ENCODE results near the gene NFATC2. TPM values are rescaled to one million over a fixed set of nuclear protein-coding genes. Genes with fewer than 3 reads are reported as not detected.
A peak's percentile ranks its signal among the peaks of the same experiment; 100 is the strongest.

NFATC2 gene
- total and polyA plus RNA-seq, 2 of the 4 experiments (the other 2 are of a cell fraction): 0.18 to 0.38 TPM

DNA sequence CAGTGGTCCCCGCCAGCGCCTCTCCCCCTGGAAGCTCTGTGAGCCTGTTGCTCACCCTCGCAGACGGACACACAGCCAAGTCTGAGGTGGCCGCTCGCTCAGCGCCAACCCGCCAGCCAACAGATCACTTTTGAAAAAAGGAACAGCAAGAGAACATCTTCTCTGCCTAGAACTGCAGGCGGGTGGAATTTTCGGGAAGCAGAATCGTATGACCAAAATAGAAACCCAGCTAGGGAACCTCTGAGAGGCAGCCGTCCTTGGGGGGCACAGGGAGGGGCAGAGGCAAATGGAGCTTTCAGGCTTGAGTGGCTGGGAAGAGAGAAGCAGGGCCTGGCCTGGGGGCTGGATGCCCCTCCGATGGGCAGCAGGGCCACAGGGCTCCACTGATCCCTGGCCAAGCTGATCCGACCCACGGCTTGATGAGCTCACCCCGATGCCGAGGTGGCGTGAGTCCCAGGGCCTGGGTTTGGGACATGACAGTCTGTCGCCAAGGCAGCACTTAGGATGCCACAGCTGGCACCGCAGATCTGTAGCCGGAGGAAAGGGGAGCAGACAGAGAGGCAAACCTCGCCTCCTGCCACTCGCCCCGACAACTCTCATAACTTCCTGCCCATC, 9.8 kb downstream of the NFATC2 start:
- no peak overlapping the region for H3K9ac ChIP-seq (ENCODE audit: low read depth, low read length)
- H2AFZ ChIP-seq (replicated peaks; ENCODE audit: low read length, poor library complexity): peak overlapping the region; percentile 61

More for the DNA sequence above, 9.8 kb downstream of the NFATC2 start:
- peak overlapping the region; percentile 96 for H2BK120ac ChIP-seq (ENCODE audit: low read depth, low read length)
- intact Hi-C loops (cut with micrococcal nuclease) (loop anchor here (1.0 kb wide), 1 partner anchor 30 kb away; no protein-coding TSS in a partner anchor), in situ Hi-C loops (cut with MboI; ENCODE audit: low sequenced_read_pairs) (no loop called here), dilution Hi-C loops (cut with HindIII; ENCODE audit: low sequenced_read_pairs, unreplicated experiment) (no loop called here)
- H2BK15ac ChIP-seq (ENCODE audit: low read depth, low read length): peak overlapping the region; percentile 35; the same call in 2 of the 3 replicates
- H4K5ac ChIP-seq (ENCODE audit: low read depth, low read length): peak overlapping the region; percentile 34; the same call in 1 of the 2 replicates
- no TSS peak for BruUV-seq (replicated peaks)
- H2AK9ac ChIP-seq (replicated peaks; ENCODE audit: low read depth, low read length, poor library complexity): peak overlapping the region; percentile 48
- TF ChIP-seq BHLHE40 (IDR thresholded peaks at IDR 0.05; ENCODE audit: low read depth, low read length) (no peak), CEBPB (IDR thresholded peaks at IDR 0.05; ENCODE audit: low read depth, low read length) (no peak), SMC3 (IDR thresholded peaks at IDR 0.05; ENCODE audit: low read depth, low read length) (no peak), RCOR1 (IDR thresholded peaks at IDR 0.05; ENCODE audit: insufficient replicate concordance, low read length) (no peak), NFE2L2 (IDR thresholded peaks at IDR 0.05; ENCODE audit: low read depth, low read length) (no peak), CHD1 (IDR thresholded peaks at IDR 0.05; ENCODE audit: low read depth, low read length) (no peak), RAD21 (IDR thresholded peaks at IDR 0.05; ENCODE audit: low read length) (no peak), MAFK (IDR thresholded peaks at IDR 0.05; ENCODE audit: low read depth, low read length) (no peak), RFX5 (IDR thresholded peaks at IDR 0.05; ENCODE audit: low read depth, low read length) (no peak), FOS (IDR thresholded peaks at IDR 0.05; ENCODE audit: low read depth, low read length) (no peak), MXI1 (IDR thresholded peaks at IDR 0.05; ENCODE audit: borderline replicate concordance, low read depth, low read length) (no peak)
- TF ChIP-seq, protein P1, sequence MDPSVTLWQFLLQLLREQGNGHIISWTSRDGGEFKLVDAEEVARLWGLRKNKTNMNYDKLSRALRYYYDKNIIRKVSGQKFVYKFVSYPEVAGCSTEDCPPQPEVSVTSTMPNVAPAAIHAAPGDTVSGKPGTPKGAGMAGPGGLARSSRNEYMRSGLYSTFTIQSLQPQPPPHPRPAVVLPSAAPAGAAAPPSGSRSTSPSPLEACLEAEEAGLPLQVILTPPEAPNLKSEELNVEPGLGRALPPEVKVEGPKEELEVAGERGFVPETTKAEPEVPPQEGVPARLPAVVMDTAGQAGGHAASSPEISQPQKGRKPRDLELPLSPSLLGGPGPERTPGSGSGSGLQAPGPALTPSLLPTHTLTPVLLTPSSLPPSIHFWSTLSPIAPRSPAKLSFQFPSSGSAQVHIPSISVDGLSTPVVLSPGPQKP (IDR thresholded peaks at IDR 0.05; ENCODE audit: borderline replicate concordance, low read depth, low read length): no peak
- TF ChIP-seq, protein P2, sequence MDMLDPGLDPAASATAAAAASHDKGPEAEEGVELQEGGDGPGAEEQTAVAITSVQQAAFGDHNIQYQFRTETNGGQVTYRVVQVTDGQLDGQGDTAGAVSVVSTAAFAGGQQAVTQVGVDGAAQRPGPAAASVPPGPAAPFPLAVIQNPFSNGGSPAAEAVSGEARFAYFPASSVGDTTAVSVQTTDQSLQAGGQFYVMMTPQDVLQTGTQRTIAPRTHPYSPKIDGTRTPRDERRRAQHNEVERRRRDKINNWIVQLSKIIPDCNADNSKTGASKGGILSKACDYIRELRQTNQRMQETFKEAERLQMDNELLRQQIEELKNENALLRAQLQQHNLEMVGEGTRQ (IDR thresholded peaks at IDR 0.05; ENCODE audit: low read depth, low read length): no peak
- H3K23ac ChIP-seq (ENCODE audit: low read depth, low read length): peak overlapping the region; percentile 43; the same call in 1 of the 2 replicates
- peaks cover 22% of the 10 kb centered on the region for H3K9me1 ChIP-seq (ENCODE audit: insufficient read depth, low read length)
- H3K4ac ChIP-seq (ENCODE audit: low read depth, low read length): peak overlapping the region; percentile 96
- H3K18ac ChIP-seq (ENCODE audit: low read depth, low read length): peak overlapping the region; percentile 24; the same call in 1 of the 2 replicates
- peaks cover 3% of the 10 kb centered on the region; the same call in 1 of the 2 replicates for H4K20me1 ChIP-seq (ENCODE audit: insufficient read depth, low read length)
- H3K36me3 ChIP-seq (ENCODE audit: control insufficient read depth, insufficient read depth, low read length): no peaks in the 10 kb centered on the region
- WGBS, 2 experiments (ENCODE audit: extremely low coverage in 2 of 2, insufficient read length in 1 of 2): 68% methylated on average over 10 of the region's 24 CpGs; no CpG with 5 or more reads in 1 of the 2 experiments
- peak overlapping the region; percentile 41 for H3K14ac ChIP-seq (replicated peaks; ENCODE audit: low read depth, low read length)
- peaks cover 0 to 21% of the 10 kb centered on the region in 2 experiments; a peak in 2 of 4 replicates for H3K79me1 ChIP-seq (ENCODE audit: low read depth in 1 of 2, low read length in 2 of 2)
- peaks cover 21% of the 10 kb centered on the region for H3K4me1 ChIP-seq (ENCODE audit: control insufficient read depth, insufficient read depth, low read length)
- no peak overlapping the region for H3K56ac ChIP-seq (ENCODE audit: extremely low read depth, insufficient read depth, low read length)
- no peak overlapping the region for H3K4me3 ChIP-seq (ENCODE audit: insufficient read depth, low read depth, low read length)
- peaks cover 3% of the 10 kb centered on the region; the same call in 1 of the 2 replicates for H3K9me3 ChIP-seq (ENCODE audit: control insufficient read depth, insufficient read depth, low read length)
- DNase-seq (peak; percentile 45), ATAC-seq (ENCODE audit: low read depth) (no peak)
- ChIA-PET CTCF (no interaction called here), POLR2A (ENCODE audit: unreplicated experiment) (no interaction called here)
- H2AK5ac ChIP-seq (ENCODE audit: low read depth, low read length): peak overlapping the region; percentile 46; the same call in 1 of the 2 replicates
- H2BK20ac ChIP-seq (ENCODE audit: low read depth, low read length): peak overlapping the region; percentile 94
- H4K8ac ChIP-seq (ENCODE audit: low read depth in 2 of 2, low read length in 2 of 2): peak overlapping the region; percentile 21 to 82; a peak in 2 of 4 replicates
- H3K4me2 ChIP-seq (ENCODE audit: low read depth, low read length): no peak overlapping the region; the same call in 1 of the 2 replicates
- H3K27me3 ChIP-seq (ENCODE audit: control insufficient read depth, insufficient read depth, low read length): no peaks in the 10 kb centered on the region
- H3K27ac ChIP-seq (ENCODE audit: insufficient read depth, low read length): peak overlapping the region; percentile 1; the same call in 1 of the 2 replicates
- H2BK5ac ChIP-seq (ENCODE audit: low read depth, low read length, poor library complexity, severe bottlenecking): peak overlapping the region; percentile 94
- H4K91ac ChIP-seq (ENCODE audit: insufficient read depth, low read depth, low read length): peak overlapping the region; percentile 88

Measured in IMR-90 (cell line).